Forelimb muscle (tissue), 1 donor: ENCODE data around the gene WDR83. TPM values are rescaled to one million over a fixed set of nuclear protein-coding genes. Genes with fewer than 3 reads are reported as not detected.
A peak's percentile ranks its signal among the peaks of the same experiment; 100 is the strongest.
"Not testable (repeated sequence)": the region's sequence is repeated elsewhere in the genome, so short reads cannot be mapped to it uniquely, and the experiment has no call there.

Experiments
- DNase-seq: peaks from one replicate; pipeline ENCODE4 v3.0.0-alpha.2; 2013; ENCODE audit warnings: low read depth
- polyA plus RNA-seq: library from polyadenylated mRNA; unstranded; fragments of 120-200 nt; gene quantifications from one replicate; pipeline ENCODE4 v1.2.1, GENCODE V29; 2013; ENCODE audit not compliant: insufficient read length

Gene WDR83
- polyA plus RNA-seq, 1 donor, result 12.4 TPM

DNA sequence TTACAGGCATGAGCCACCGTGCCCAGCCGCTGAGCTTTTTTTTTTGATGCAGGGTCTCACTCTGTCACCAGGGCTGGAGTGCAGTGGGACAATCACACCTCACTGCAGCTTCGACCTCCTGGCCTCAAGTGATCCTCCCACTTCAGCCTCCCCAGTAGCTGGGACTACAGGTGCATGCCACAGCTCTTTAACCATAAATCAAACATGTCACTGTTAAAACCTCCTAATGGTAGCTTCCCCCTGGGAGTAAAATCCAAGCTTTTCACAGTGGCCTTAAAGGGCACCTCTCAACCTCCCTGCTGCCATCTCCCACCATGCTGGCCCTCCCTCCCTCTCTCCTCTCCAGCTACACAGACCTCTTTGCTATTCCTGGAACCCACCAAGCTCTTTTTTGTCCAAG lies 19.2 kb downstream of the WDR83 start:
- no peak for DNase-seq

DNA sequence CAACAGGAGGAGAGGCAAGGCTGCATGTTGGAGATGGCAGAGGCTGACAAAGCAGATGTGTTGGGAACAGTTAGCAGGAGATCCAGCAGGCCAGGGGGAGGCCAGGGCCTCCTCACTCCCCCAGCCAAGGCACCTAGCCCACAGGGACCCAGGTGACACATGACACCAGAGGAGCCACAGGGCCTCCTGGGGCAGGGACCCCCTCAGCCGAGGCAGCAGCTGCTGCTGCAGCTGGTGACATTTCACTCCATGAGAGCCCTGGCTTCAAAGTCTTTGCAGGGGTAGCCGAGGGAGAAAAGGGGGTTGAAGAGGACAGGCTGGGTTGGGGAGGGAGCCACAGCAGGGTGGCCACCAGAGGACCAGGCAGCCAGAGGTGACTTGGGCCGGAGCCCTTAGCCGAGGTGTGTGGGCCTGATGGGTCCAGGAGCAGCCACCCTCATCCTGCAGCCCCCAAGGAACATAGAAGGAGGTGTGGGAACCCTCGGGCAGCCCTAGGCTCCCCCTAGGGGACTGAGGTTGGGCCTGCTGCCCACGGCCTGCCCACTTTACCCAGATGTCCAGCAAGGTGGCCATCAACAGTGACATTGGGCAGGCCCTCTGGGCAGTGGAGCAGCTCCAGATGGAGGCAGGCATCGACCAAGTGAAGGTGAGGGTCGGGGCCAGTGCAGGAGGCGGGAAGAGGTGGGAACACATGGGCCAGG lies 21.0 kb downstream of the WDR83 start, which contains the start of gene GNG14:
Gene GNG14, plus strand, starts transcription at position 503 of the 701 bp plus-strand sequence. Its CDS starts 51 bp downstream, at position 554.
- no peak for DNase-seq

DNA sequence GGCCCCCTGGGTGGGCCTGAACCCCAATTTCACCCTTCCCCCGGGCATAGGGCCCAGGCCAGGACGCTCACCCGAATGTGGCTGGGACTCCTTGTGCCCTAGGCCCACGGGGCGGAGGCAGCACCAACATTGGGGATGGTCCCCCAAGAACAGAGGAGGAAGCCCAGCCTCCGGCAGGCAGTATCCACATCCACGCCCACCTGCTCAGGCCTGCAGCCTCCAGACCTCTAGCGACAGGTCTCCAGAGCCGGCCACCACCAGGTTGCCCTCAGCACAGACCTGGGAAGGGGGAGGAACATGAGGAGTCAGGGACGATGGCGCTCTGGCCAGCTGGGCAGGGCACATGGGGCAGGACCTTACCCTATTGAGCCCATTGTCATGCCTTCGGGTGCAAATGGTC lies 22.4 kb downstream of the WDR83 start:
- DNase-seq, result no peak

GRCh38 chr19:12689581-12690216 lies 23.1 kb downstream of the WDR83 start:
- DNase-seq, result no peak

DNA sequence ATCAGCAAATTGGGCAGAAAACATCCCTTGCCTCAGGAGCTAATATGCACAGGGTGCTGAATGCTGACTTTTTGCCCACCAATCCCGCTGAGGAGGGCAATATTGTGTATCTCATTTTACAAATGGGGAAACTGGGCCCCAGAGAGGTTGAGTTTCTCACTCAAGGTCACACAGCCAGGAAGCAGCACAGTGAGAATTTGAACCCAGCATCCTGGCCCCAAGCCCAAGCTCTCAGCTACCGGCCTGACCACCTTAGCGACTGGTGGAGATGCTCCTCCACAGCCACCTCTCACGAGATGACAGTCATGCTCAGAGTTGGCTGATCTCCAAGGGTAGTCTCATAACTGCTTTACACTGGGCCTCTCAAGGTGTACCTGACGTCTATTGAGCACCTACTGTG lies 26.4 kb downstream of the WDR83 start:
- no peak for DNase-seq

DNA sequence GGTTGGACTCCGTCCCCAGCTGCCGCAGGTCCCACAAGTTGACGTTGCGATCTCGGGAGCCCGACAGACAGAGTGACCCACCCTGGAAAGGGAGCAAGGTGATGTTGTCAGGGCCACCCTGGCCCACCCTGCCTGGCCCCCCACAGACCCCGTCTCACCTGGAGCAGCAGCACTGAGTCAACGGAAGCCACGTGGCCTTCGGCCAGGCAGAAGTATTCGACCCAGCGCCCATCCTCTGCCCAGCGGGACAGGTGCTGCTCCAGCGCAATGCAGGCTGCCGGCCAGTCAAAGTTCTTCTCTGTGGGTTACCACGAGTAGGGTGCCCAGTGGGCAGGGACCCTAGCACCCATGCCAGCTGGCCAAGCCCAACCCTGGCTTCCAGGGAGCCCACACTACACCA lies 28.0 kb downstream of the WDR83 start:
- DNase-seq, result no peak

GRCh38 chr19:12695096-12695495 lies 28.5 kb downstream of the WDR83 start:
- DNase-seq, result no peak

GRCh38 chr19:12695514-12695913 lies 28.9 kb downstream of the WDR83 start:
- no peak for DNase-seq

DNA sequence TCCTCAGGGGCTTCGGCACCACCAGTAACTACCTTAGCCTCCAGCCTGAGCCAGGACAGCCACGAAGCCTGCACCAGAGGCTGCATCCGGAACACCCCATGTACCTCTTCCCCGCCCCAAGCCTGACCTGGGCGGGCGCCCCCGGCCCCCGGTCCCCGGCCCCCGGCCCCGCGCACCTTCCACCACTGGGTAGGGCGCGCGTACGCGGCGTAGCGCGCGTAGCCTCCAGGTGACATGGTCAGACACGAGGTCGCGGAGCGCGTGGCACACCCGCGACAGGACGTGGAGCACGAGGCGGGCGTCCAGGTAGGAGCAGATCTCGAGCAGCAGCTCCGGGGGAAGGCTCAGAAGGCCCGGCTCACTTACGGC lies 29.4 kb downstream of the WDR83 start:
- no peak for DNase-seq

DNA sequence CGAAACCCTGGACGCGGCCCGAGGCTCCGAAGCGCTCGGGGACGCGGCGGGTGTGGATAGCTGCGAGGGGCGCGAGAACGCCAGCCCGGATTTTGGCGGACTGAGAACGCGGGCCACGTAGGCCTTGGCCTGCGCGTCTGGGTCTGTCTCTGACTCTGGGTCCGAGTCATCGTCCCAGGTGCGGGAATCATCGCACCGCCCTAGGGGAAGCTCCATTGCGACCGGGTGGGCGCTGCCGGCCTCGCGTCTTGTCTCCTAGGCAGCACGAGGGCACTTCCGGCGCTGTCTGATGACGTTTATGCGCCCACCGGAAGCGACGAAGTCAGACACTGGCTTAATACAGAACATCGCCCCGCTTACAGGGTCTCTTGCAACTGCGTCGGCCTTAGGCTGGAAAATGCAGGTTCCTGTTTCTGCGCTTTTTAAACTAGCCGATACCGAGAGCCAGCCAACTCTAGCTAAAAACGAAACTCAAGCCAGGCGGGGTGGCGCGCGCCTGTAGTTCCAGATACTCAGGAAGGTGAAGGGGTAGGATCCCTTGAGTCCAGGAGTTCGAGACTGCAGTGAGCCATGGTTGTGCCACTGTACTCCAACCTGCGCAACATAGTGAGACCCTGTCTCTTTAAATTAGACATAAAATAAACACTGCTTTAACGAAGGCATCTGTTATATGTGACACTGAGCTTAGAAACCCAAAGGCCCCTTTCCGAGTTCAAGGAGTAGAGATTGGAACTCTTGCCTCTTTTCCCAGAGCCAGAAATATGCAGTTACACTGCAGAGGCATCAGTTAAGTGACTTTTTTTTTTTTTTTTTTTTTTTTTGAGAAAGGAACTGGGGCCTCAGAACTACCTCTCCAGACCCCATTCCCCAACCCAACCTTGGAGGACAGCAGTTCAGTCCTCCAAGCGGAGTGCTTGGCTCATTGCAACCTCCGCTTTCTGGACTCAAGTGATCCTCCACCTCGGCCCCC lies 30.0 kb downstream of the WDR83 start, which contains the start of gene FBXW9:
Gene FBXW9, minus strand, starts transcription at position 266 of the 970 bp plus-strand sequence. Its CDS starts 50 bp downstream, at position 216.
- peak; percentile 80 for DNase-seq

GRCh38 chr19:12697425-12697824 lies 30.8 kb downstream of the WDR83 start:
- not testable (repeated sequence) for DNase-seq

- no peak for DNase-seq
Measured at GRCh38 chr19:12698138-12698537, 31.5 kb downstream of the WDR83 start.

DNA sequence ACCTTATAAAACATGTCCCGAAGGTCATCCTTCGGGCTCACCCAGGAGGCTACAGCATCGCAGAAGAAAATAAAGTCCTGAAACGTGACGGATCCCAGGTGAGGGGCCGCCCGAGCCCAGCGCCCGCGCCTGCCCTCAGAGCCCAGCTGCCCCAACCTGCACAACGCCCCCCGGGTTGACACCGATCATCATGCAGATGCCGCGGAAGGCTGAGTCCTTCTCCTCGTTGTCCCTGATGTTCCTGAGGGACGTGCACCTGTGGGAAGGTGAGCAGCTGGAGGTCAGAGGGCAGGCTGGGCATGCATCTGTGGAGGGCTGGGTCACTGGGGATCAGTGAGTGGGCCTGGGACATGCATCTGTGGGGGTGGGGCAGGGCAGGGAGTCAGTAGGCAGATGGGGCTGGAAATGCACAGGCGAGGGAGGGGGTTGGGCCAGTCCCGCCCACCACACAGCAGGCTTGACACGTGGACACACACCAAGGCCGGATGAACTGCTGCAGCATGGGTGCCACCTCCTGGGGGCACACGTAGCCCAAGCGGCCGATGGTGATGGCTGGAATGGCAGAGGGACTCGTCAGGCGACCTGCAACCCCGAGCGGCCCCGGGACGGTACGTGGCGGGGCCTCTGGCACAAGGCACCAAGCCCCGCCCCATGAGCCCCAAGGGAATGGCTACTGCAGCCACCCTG lies 35.1 kb downstream of the WDR83 start:
- DNase-seq, result no peak

DNA sequence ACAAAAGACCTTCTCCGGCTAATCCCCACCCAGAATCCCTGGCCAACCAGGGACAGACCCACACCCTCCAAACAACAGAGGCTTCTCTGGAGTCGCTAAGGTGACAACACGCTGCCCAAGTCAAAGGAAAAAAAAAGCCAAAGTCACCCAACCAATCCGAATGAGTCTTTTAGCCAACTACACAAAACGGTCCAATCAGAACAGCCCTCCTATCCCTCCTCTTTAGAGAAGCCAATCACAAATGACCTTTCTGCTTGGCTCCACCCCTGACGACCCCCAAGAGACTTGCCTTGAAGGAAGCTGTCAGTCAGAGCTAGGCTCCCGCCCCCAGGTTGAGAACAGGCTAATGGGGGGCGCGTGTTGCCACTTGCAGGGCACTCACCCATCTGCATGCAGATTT lies 36.4 kb downstream of the WDR83 start:
- DNase-seq, result no peak

- DNase-seq, result no peak
Measured at GRCh38 chr19:12705169-12705568, 38.6 kb downstream of the WDR83 start.

GRCh38 chr19:12705654-12706331 lies 39.2 kb downstream of the WDR83 start:
- no peak for DNase-seq

GRCh38 chr19:12706332-12706718 lies 39.7 kb downstream of the WDR83 start:
- no peak for DNase-seq

DNA sequence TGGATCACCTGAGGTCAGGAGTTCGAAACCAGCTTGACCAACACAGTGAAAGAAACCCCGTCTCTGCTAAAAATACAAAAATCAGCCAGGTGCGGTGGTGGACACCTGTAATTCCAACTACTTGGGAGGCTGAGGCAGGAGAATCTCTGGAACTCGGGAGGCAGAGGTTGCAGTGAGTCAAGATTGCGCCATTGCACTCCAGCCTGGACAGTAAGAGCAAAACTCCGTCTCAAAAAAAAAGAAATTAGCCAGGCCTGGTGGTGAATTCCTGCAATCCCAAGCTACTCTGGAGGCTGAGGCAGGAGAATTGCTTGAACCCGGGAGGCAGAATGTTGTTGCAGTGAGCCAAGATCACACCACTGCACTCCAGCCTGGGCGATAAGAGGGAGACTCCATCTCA lies 42.0 kb downstream of the WDR83 start:
- DNase-seq, result no peak

DNA sequence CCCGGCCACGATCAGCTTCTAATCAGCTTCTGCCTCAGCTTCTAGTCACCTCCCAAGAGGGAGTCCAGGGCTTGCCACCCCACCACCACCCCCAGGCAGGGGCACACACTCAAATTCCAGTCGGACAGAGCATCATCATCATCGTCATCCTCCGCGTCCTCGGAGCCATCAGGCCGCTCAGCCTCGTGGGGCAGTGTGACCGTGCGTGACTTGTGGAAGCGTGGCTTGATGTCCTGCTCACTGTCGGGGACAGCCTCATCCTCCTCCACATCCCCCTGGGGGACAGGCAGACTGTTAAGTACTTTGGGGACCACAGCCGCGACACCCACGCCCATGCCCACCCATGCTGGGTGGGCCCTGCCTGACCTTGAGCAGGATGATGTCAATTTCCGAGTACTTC lies 44.6 kb downstream of the WDR83 start:
- no peak for DNase-seq

DNA sequence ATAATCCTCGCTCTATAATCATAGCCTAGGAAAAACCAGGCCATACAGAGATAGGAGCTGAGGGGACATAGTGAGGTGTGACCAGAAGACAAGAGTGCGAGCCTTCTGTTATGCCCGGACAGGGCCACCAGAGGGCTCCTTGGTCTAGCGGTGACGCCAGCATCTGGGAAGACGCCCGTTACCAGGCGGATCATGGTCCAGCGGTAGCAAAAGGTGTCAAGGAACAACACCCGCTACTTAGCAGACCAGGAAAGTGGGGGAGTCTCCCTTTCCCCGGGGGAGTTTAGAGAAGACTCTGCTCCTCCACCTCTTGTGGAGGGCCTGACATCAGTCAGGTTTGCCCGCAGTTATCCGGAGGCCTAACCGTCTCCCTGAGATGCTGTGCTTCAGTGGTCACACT lies 45.5 kb downstream of the WDR83 start:
- DNase-seq, result not testable (repeated sequence)

DNA sequence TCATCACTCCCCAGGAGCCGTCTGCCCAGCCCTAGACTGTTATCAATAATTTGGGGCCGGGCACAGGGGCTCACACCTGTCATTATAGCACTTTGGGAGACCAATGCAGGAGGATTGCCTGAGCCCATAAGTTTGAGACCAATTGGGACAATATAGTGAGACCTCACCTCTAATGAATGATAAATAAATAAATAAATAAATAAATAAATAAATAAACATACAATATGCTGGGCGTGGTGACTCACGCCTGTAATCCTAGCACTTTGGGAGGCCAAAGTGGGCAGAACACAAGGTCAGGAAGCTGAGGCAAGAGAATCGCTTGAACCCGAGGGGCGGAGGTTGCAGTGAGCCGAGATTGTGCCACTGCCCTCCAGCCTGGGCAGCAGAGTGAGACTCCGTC lies 46.7 kb downstream of the WDR83 start:
- DNase-seq, result not testable (repeated sequence)
